ENCODE data around the gene NME9.
A peak's percentile ranks its signal among the peaks of the same experiment; 100 is the strongest.

Gene NME9

GRCh38 chr3:138334608-138335007 lies 5.0 kb upstream of the NME9 start:
- Histone ChIP-seq H2BK12ac (ENCODE audit: low read length in 2 of 2) (no peak overlapping the region), H4K91ac (ENCODE audit: low read length) (no peak overlapping the region), H2BK5ac (ENCODE audit: low read depth, low read length, poor library complexity, severe bottlenecking) (no peak overlapping the region), H3K27me3 (ENCODE audit: control insufficient read depth in 1 of 2, insufficient read depth in 1 of 2, low read length in 2 of 2) (peaks cover 10 to 15% of the 10 kb centered on the region in 2 experiments), H2AFZ (ENCODE audit: low read depth, low read length) (no peak overlapping the region), H3K18ac (ENCODE audit: low read depth in 1 of 2, low read length in 2 of 2) (no peak overlapping the region), H3K36me3 (ENCODE audit: control insufficient read depth in 1 of 2, insufficient read depth in 2 of 2, low read depth in 1 of 2, low read length in 2 of 2) (no peaks in the 10 kb centered on the region), H3K79me1 (replicated peaks; ENCODE audit: low read length, poor library complexity, severe bottlenecking) (no peaks in the 10 kb centered on the region), H4K8ac (ENCODE audit: low read length) (no peak overlapping the region), H3K9me3 (ENCODE audit: control insufficient read depth, low read length) (no peaks in the 10 kb centered on the region), H3K4me1 (ENCODE audit: control insufficient read depth, insufficient read depth, low read depth, low read length) (peaks cover 4% of the 10 kb centered on the region), H3K4ac (ENCODE audit: low read depth in 1 of 2, low read length in 2 of 2) (no peak overlapping the region), H3K23ac (ENCODE audit: low read length in 2 of 2) (no peak overlapping the region), H2BK15ac (ENCODE audit: low read depth, poor library complexity, severe bottlenecking) (no peak overlapping the region), H3K4me2 (ENCODE audit: low read length, poor library complexity, severe bottlenecking) (no peak overlapping the region), H2AK5ac (ENCODE audit: low read length, severe bottlenecking) (no peak overlapping the region), H3K9ac (ENCODE audit: low read length) (no peak overlapping the region), H3K27ac (ENCODE audit: low read length, poor library complexity, severe bottlenecking) (no peak overlapping the region), H3K14ac (ENCODE audit: low read length in 2 of 2) (no peak overlapping the region), H2BK120ac (ENCODE audit: low read depth, low read length) (no peak overlapping the region), H3K4me3 (ENCODE audit: insufficient read depth in 1 of 2, low read depth in 1 of 2, low read length in 2 of 2) (no peak overlapping the region)
- no peak for DNase-seq
- WGBS: 83% methylated on average over 4 of the region's 4 CpGs

- no peak overlapping the region for H3K14ac ChIP-seq (ENCODE audit: low read length in 2 of 2)
- no peak overlapping the region for H2BK120ac ChIP-seq (ENCODE audit: low read depth, low read length)
- peak; percentile 49 for DNase-seq
- no peak overlapping the region for H3K18ac ChIP-seq (ENCODE audit: low read depth in 1 of 2, low read length in 2 of 2)
- peaks cover 10 to 22% of the 10 kb centered on the region in 2 experiments for H3K27me3 ChIP-seq (ENCODE audit: control insufficient read depth in 1 of 2, insufficient read depth in 1 of 2, low read length in 2 of 2)
- no peak overlapping the region for H2BK15ac ChIP-seq (ENCODE audit: low read depth, poor library complexity, severe bottlenecking)
- H2BK12ac ChIP-seq (ENCODE audit: low read length in 2 of 2): no peak overlapping the region
- no peak overlapping the region for H4K8ac ChIP-seq (ENCODE audit: low read length)
- no peak overlapping the region for H2AFZ ChIP-seq (ENCODE audit: low read depth, low read length)
- no peaks in the 10 kb centered on the region for H3K79me1 ChIP-seq (replicated peaks; ENCODE audit: low read length, poor library complexity, severe bottlenecking)
- peaks cover 4% of the 10 kb centered on the region for H3K4me1 ChIP-seq (ENCODE audit: control insufficient read depth, insufficient read depth, low read depth, low read length)
- no peak overlapping the region for H3K4ac ChIP-seq (ENCODE audit: low read depth in 1 of 2, low read length in 2 of 2)
- no peaks in the 10 kb centered on the region for H3K9me3 ChIP-seq (ENCODE audit: control insufficient read depth, low read length)
- no peak overlapping the region for H3K4me3 ChIP-seq (ENCODE audit: insufficient read depth in 1 of 2, low read depth in 1 of 2, low read length in 2 of 2)
- no peak overlapping the region for H3K27ac ChIP-seq (ENCODE audit: low read length, poor library complexity, severe bottlenecking)
- H3K4me2 ChIP-seq (ENCODE audit: low read length, poor library complexity, severe bottlenecking): no peak overlapping the region
- H4K91ac ChIP-seq (ENCODE audit: low read length): no peak overlapping the region
- H3K9ac ChIP-seq (ENCODE audit: low read length): no peak overlapping the region
- no peaks in the 10 kb centered on the region for H3K36me3 ChIP-seq (ENCODE audit: control insufficient read depth in 1 of 2, insufficient read depth in 2 of 2, low read depth in 1 of 2, low read length in 2 of 2)
- no peak overlapping the region for H2BK5ac ChIP-seq (ENCODE audit: low read depth, low read length, poor library complexity, severe bottlenecking)
- H2AK5ac ChIP-seq (ENCODE audit: low read length, severe bottlenecking): no peak overlapping the region
- no peak overlapping the region for H3K23ac ChIP-seq (ENCODE audit: low read length in 2 of 2)
- 76% methylated on average over 4 of the region's 4 CpGs for WGBS
These were observed 2.9 kb upstream of the NME9 start for GRCh38 chr3:138332472-138333073.

DNA sequence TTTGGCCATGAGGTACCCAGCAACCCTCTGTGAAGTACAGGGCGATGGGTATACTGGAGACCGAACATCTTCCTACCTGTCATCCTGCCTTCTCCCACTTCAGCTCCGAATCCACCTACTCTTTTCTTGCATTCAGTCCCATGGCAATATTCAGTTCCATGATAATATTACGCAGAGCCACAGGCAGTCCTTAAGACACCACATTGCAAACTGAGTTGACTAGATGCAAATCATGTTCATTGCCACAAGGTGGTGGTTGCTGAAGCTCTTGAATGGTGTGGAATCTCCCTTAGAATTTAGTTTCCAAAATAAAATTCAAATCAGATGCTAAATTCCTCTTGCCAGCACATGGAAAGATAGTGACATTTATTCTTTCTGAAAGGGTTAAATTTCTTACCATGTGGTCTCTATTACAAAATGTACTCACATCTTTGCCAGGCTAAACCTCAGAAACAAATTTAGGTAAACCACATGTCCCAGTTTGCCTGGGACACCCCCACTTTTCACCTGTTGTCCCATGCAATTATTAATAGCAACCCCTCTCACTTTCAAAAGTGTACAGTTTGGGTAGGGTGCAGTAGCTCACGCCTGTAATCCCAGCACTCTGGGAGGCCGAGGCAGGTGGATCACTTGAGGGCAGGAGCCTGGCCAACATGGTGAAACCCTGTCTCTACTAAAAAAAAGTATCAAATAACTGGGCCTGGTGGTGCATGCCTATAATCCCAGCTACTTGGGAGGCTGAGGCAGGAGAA lies 1.7 kb upstream of the NME9 start:
- Histone ChIP-seq H3K36me3 (ENCODE audit: control insufficient read depth in 1 of 2, insufficient read depth in 2 of 2, low read depth in 1 of 2, low read length in 2 of 2) (no peaks in the 10 kb centered on the region), H3K9ac (ENCODE audit: low read length) (no peak overlapping the region), H3K79me1 (replicated peaks; ENCODE audit: low read length, poor library complexity, severe bottlenecking) (no peaks in the 10 kb centered on the region), H2BK12ac (ENCODE audit: low read length in 2 of 2) (no peak overlapping the region), H4K91ac (ENCODE audit: low read length) (no peak overlapping the region), H4K8ac (ENCODE audit: low read length) (no peak overlapping the region), H3K14ac (ENCODE audit: low read length in 2 of 2) (no peak overlapping the region), H2BK5ac (ENCODE audit: low read depth, low read length, poor library complexity, severe bottlenecking) (no peak overlapping the region), H3K9me3 (ENCODE audit: control insufficient read depth, low read length) (no peaks in the 10 kb centered on the region), H3K4ac (ENCODE audit: low read depth in 1 of 2, low read length in 2 of 2) (no peak overlapping the region), H2AK5ac (ENCODE audit: low read length, severe bottlenecking) (no peak overlapping the region), H3K27ac (ENCODE audit: low read length, poor library complexity, severe bottlenecking) (no peak overlapping the region), H2BK15ac (ENCODE audit: low read depth, poor library complexity, severe bottlenecking) (no peak overlapping the region), H2BK120ac (ENCODE audit: low read depth, low read length) (no peak overlapping the region), H3K18ac (ENCODE audit: low read depth in 1 of 2, low read length in 2 of 2) (no peak overlapping the region), H3K27me3 (ENCODE audit: control insufficient read depth in 1 of 2, insufficient read depth in 1 of 2, low read length in 2 of 2) (peaks cover 10 to 22% of the 10 kb centered on the region in 2 experiments), H3K23ac (ENCODE audit: low read length in 2 of 2) (no peak overlapping the region), H3K4me3 (ENCODE audit: insufficient read depth in 1 of 2, low read depth in 1 of 2, low read length in 2 of 2) (no peak overlapping the region), H3K4me2 (ENCODE audit: low read length, poor library complexity, severe bottlenecking) (no peak overlapping the region), H3K4me1 (ENCODE audit: control insufficient read depth, insufficient read depth, low read depth, low read length) (peaks cover 4% of the 10 kb centered on the region), H2AFZ (ENCODE audit: low read depth, low read length) (no peak overlapping the region)
- 94% methylated on average over 5 of the region's 6 CpGs for WGBS
- DNase-seq: peak; percentile 30

DNA sequence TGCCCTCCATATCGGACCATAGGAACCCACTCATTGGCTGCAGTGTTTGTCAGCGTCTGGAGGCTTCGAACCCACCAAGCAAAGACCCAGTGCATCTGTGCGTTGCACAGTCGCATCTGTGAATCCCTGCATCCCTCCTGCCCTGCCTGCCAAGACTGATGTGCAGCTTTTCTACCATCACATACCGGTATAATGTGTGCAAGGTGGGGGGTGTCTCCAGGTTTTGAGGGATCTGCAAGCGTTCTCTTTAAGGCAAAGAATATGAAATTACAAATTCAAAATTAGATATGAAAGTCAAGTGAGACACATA lies 288 bp upstream of the NME9 start:
- Histone ChIP-seq H3K23ac (ENCODE audit: low read length in 2 of 2) (peak overlapping the region in 1 of 2 experiments; percentile 34), H2BK12ac (ENCODE audit: low read length in 2 of 2) (no peak overlapping the region), H3K4me1 (ENCODE audit: control insufficient read depth, insufficient read depth, low read depth, low read length) (peaks cover 4% of the 10 kb centered on the region), H3K79me1 (replicated peaks; ENCODE audit: low read length, poor library complexity, severe bottlenecking) (no peaks in the 10 kb centered on the region), H3K18ac (ENCODE audit: low read depth in 1 of 2, low read length in 2 of 2) (no peak overlapping the region), H3K4ac (ENCODE audit: low read depth in 1 of 2, low read length in 2 of 2) (no peak overlapping the region), H2AFZ (ENCODE audit: low read depth, low read length) (peak overlapping the region; percentile 93), H3K9ac (ENCODE audit: low read length) (peak overlapping the region; percentile 77), H3K36me3 (ENCODE audit: control insufficient read depth in 1 of 2, insufficient read depth in 2 of 2, low read depth in 1 of 2, low read length in 2 of 2) (no peaks in the 10 kb centered on the region), H3K4me2 (ENCODE audit: low read length, poor library complexity, severe bottlenecking) (peak overlapping the region; percentile 100), H2BK5ac (ENCODE audit: low read depth, low read length, poor library complexity, severe bottlenecking) (no peak overlapping the region), H3K9me3 (ENCODE audit: control insufficient read depth, low read length) (no peaks in the 10 kb centered on the region), H3K4me3 (ENCODE audit: insufficient read depth in 1 of 2, low read depth in 1 of 2, low read length in 2 of 2) (peak overlapping the region; percentile 71 to 80), H2BK120ac (ENCODE audit: low read depth, low read length) (no peak overlapping the region), H2AK5ac (ENCODE audit: low read length, severe bottlenecking) (no peak overlapping the region), H3K27ac (ENCODE audit: low read length, poor library complexity, severe bottlenecking) (no peak overlapping the region), H4K8ac (ENCODE audit: low read length) (no peak overlapping the region), H4K91ac (ENCODE audit: low read length) (no peak overlapping the region), H2BK15ac (ENCODE audit: low read depth, poor library complexity, severe bottlenecking) (no peak overlapping the region), H3K14ac (ENCODE audit: low read length in 2 of 2) (no peak overlapping the region), H3K27me3 (ENCODE audit: control insufficient read depth in 1 of 2, insufficient read depth in 1 of 2, low read length in 2 of 2) (peaks cover 5 to 18% of the 10 kb centered on the region in 2 experiments)
- DNase-seq: no peak
- WGBS: 0% methylated on average over 4 of the region's 7 CpGs
